GM12873 (cell line): ENCODE results near the gene PTPN2.

ENCODE experiments used
- CTCF ChIP-seq: IDR thresholded peaks from 2 replicates; pipeline ENCODE4 v1.5.1; 2012; ENCODE audit warnings: low read depth, mild to moderate bottlenecking, moderate library complexity, low read length, control low read depth; ENCODE audit not compliant: insufficient read depth; ENCODE audit errors: missing control alignments

Gene PTPN2

GRCh38 chr18:12861637-12862036 is 22.4 kb downstream of the PTPN2 start:
- TF ChIP-seq CTCF, result no peak

- TF ChIP-seq CTCF, result no peak
These were observed 23.5 kb downstream of the PTPN2 start for GRCh38 chr18:12860530-12860929.

- TF ChIP-seq CTCF, result no peak
These were observed 25.0 kb downstream of the PTPN2 start for GRCh38 chr18:12858991-12859390.

GRCh38 chr18:12857991-12858544 is 26.0 kb downstream of the PTPN2 start:
- TF ChIP-seq CTCF, result no peak

- no peak for TF ChIP-seq CTCF
These were observed 26.7 kb downstream of the PTPN2 start for GRCh38 chr18:12857215-12857905.

GRCh38 chr18:12855916-12856315 is 28.1 kb downstream of the PTPN2 start:
- no peak for TF ChIP-seq CTCF

GRCh38 chr18:12852566-12853315 is 31.3 kb downstream of the PTPN2 start:
- no peak for TF ChIP-seq CTCF
